ENCODE measurements around the gene C4BPA.

C4BPA gene

DNA sequence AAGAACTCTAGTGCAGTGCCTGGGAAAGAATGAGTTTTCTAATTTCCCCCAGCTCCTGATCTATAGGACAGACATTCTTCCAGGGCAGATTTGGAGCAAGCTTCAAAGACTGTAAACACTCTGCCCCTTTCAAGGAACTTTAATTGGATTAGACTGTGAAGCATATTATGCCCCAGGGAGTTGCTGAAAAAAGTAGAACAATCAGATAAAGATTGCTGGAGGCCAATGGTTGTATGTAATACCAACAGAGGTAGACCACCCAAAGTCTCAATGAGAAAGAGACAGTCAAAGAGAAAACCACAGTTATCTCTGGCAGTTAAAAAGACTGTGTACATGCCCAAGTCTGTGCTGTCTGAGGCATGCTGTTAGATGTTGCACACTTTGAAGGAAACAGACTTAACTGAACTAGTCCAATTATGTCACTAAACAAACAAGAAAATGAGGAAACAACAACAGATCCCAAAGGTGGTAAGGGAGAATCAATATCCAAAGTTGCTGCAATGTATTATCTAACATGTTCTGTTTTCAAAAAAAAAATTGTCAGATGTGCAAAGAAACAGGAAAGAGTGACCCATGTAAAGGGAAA, 24.4 kb downstream of the C4BPA start:
- no peak for DNase-seq

DNA sequence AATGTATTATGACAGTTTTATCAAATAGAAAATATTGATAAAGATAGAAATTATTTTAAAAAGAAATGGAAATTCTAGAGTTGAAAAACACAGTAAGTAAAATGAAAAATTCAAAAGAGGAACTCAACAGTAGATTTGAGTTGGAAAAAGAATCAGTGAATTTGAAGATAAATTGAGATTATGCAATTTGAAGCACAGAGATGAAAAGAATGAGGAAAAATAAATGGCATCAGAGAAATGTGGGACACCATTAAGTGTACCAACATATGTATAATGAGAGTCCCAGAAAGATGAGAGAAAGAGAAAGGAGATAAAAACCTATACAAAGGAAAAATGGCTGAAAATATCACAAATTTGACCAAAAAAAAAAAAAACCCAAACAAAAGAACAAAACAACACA, 25.0 kb downstream of the C4BPA start:
- DNase-seq = no peak

DNA sequence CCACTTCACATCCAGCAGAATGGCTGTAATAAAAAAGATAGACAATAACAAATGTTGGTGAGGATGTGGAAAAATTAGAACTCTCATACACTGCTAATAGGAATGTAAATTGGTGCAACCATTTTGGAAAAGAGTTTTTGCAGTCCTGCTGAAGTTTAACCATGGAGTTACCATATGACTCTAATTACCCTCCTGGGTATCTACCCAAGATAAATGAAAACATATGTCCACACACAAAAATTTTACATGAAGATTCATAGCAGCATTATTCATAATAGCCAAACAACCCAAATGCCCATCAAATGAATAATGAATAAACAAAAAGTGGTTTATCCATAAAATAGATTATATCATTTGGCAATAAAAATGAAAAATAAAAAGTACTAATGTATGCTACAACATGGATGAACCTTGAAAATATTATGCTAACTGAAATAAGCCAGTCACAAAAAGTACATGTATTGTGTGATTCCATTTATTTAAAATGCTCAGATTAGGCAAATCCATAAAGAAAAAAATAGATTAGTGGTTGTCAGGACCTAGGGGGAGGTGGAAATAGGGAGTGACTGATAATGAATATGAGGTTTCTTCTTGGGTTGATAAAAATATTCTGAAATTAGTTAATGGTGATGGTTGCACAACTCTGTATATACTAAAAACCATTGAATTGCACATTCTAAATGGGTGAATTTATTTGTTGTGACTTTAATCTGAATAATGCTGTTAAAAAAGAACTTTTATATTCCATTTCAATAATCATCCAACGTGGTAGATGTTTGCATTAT, 26.4 kb downstream of the C4BPA start:
- no peak for DNase-seq

DNA sequence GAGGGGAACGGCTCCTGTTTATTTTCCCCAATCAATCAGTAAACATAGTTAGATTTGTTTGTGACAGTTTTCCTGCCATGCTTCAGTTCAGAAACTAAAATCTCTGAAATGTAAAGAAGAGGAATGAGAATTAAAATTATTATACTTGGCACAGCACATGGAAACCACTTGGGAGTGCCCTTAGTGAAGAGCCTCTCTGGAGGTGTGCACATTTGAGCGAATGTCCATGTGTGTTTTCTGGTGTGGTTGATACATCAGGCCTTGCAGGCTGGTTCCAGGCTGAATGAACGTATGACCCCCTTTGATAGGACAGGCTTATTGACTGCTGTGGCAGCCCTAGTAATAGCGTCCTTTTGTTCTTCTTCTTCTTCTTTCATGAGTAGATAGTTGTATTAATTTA, 27.1 kb downstream of the C4BPA start:
- no peak for DNase-seq

DNA sequence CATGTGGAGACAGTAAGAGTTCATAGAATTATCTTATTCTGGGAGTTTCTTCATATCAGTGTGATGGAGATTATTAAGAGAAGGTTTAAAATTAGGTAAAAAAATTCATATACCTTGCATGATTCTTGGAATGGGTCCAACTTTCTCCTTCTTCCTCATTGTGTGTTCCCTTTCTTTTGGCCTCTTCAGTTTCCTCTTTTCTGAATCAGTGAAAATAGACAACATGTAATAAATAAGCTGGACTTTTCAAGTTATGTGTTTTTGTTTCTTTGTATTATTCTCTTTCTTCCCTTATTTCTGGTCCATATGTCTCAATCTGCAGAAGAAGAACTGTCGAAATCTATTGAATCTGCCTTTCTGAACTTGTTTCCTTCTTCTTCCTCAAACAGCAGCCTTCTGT, 30.5 kb downstream of the C4BPA start:
- no peak for DNase-seq

DNA sequence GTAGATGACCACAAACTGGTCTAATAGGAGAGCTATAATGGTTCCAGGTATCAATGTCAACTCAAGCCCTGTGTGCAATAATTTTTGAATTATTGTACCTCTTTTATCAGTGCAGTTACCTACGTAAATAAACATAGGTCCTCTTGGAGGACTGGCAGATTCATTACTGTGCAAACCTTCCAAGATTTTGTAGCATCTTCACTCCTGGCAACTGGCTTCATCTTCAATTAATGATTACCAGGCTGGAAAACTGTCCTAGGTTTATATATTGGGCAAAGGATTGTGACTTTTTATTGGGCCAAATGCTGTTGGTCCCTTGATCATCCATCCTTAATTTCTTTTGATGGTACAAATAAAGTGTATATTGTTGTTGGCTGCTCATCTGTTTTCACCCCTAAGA, 35.6 kb downstream of the C4BPA start:
- DNase-seq = no peak

DNA sequence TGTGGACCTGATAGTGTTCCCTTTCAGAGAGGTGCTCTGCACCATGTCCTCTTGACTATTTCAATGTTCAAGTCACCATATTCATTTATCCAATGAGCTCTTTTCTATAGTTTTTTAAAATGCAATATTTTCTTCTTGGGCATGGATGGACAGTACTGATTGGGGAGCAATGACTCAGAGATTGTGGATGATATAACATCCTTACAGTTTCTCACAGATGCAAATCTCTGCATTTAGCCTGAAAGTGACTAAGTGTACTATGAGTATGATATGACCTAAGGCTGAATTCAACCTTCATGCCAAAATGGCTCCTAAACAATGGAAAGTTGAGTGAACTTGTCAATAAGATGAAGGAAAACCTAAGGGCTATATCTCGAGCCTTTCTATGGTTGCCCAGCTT, 36.5 kb downstream of the C4BPA start:
- DNase-seq = no peak

DNA sequence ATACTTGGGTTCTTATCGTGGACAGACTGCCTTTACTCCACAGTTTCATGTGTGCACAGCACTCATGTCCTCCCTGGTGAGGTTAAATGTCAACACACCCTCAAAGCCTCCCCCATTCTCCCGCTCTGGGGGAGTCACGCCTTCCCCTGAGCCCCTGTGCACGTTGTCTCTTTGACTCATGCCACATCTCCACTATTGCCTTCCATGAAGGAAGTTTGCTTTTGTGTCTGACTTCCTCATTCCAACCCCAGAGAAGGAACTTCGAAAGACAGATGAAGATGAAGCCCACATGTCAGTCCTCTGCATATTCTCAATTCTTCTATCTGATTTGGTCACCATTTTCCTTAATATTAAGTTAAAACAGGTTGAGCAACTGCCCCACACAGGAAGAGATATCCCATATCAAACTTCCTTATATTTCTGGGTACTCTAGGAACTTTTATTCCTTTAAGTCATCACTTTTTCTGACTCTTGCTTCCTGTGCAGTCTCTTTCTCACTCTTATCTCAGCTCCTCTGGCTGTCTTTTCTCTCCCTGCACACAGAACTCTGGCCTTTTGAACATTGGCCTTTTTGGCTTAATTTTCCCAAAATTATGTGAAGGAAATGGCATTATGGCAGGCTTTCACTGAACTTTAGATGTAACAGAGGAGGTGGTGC, 41.5 kb downstream of the C4BPA start:
- DNase-seq = no peak

DNA sequence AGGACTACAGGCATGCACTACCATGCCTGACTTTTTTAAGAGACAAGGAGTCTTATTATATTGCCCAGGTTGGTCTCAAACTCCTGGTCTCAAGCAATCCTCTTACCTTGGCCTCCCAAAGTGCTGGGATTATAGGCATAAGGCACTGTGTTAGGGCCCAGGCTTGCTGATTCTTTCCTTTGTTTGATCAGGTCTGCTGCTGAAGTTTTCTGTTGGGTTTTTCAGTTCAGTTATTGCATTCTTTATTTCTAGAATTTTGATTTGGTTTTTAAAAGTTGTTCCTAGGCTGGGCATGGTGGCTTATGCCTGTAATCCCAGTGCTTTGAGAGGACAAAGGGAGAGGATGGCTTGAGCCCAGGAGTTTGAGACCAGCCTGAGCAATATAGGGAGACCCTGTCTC, 47.9 kb downstream of the C4BPA start:
- no peak for DNase-seq

DNA sequence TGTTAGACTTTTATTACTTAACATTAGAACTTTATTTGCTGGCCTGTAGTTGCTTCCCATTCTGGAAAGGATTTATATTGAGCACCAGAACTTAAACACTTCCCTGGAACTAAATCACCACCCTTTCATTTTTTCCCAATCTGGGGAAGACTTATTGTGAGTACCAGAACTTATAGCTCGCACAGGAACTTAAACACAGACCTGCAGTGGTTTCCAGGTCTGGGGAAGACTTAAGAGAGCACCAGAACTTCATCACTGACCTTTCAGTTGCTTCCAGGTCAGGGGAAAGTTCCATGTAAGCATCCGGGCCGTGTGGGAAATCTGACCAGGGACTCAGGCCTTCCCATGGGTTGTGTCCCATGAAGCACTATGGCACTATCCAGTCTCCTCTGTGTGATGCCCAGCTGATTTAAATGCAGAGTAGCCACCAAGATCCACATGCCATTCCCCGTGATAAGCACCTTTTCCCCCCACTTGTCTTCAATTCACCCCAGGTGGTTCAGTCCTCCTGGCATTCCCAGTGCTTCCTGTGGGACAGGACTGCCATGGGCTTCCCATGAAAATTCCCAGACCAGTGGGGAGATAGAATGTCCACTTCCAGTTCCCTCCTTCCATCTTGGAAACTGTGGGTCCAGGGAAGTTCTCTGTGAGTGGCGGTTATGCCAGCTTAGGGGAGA, 48.9 kb downstream of the C4BPA start:
- DNase-seq = peak in 1 of 2 experiments; percentile 58

DNA sequence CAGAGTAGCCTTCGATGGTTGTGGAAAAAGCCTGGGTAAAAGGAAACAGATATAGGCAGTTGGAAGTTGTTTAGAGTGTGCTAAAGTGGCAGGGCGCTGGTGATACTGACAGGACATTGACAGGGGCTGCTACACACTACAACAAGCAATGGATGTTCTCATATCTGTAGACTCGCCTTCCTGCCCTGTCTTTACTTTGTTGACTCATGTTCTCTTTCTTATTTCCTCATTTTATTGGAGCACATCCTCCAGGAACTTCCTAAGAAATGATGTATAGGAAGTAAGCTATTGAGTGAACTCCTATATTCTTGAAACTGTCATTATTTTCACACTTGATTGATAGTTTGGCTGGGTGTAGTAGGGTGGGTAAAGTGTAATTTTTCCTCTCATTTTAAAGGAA, 51.0 kb downstream of the C4BPA start:
- no peak for DNase-seq

DNA sequence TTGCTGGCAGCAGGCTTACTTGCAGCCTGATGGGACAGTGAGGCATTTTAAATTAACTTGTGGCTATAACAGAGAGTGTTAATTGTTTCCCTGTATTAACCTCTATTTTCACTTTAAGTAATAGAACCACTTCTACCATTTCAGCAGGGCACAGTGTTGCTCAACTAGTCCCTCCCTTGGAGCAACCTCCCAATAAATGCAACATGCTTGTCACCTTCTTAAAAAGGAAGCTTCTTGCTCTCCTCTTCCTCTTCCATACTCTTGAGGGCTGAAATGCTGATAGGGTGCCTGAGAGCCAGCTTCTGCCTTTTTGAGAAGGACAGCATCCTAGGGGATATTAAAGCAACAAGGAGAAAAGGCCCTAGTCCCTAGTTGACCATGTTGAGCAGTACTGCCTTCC, 52.1 kb downstream of the C4BPA start:
- no peak for DNase-seq

DNA sequence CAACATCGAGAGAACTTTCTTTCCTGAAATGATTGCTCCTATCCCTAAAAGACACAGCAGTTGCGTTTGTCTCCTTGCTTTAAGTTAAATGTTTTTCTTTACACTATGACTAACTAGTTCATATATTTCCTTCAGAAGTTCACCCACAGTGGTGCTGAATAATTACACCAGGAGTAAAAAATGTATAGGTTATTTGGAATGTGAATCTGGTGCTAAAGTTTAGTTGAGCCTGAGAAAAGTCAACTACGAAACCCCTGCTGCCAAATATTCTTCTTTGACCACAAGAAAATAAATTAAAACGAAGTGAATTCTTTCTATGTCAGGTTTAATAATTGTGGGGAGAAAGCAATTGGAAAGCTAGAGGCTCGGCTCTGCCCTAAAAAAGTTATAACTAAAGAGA, 52.8 kb downstream of the C4BPA start:
- no peak for DNase-seq

DNA sequence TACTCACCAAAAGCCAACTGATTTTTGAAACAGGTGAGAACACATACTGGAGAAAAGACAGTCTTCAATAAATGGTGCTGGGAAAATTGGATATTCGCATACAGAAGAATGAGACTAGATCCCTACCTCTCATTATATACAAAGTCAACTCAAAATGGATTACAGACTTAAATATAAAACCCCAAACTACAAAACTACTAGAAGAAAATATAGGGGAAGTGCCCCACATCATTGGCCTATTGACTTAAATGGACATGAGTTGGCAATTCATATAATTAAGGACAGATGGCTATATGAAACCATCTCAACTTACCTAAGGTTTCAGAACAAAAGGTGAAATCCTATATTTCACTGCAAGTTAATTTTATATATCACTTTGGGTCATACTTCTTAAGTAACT, 60.1 kb downstream of the C4BPA start:
- DNase-seq = no peak

DNA sequence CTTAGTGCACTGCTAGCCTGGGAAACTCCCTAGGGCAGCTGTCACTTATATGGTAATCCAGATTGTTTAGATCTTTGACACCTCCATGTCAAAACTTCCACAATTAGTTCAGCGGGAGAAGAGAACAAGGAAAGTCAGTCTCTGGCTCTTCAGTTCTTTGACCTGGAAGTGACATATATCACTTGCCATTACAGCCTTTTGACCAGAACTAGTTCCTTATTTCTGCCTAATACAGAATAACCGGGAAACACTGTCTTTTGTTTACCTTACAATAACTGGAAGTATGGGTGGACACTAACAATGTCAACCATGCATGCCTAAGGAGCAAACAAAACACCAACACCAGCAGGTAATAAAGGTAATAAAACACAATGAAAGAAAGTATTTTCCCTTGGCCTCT, 68.3 kb downstream of the C4BPA start:
- no peak for DNase-seq

DNA sequence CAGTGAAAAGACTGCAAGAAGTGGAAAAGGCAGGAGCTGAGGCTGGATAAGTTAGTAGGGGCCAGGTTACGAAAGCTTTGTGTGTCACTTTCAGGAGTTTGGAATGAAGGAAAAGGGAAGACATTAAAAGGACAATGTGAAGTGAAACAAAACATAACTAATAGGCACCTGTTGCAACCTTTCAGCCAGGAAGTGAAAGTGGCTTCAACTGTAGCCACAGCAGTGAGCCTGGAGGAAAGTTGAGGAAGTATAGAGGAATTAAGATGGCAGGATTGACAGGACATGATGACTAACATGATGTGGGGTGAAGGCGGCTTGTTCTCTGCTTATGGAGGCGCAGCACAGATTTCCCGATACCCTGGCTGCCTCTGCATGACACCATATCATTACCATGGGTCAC, 68.9 kb downstream of the C4BPA start:
- DNase-seq = no peak

DNA sequence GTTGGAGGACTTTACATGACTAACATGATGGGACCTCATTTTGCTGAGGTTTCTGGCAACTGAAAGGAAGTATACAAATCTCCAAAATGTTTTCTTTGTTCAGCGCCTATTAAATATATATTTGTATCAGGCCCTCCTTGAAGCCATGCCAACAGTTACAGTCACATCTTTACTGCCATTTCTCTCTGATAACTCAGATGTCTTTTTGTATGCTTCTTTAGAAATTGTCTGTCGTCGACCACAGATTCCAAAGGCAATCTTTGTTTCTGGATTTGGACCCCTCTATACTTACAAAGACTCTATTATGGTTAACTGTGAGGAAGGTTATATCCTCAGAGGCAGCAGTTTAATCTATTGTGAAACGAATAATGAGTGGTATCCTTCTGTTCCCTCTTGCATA, 69.4 kb downstream of the C4BPA start:
- DNase-seq = no peak

DNA sequence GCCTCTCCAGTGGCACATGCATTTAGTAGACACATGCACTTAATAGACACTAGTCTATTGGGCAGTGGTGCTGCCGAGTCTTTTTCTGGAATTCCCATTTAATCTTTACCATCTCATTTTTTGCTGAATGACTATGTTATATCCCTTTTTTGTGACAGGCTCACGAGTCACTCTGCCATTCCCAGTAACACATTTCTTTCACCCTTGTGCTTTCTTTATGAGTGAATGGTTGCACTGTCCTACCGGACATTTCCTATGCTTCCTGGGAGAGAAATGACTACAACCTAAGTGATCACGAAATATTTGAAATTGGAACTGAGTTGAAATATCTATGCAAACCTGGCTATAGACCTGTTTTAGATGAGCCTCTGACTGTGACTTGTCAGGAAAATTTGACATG, 70.9 kb downstream of the C4BPA start:
- DNase-seq = no peak

DNA sequence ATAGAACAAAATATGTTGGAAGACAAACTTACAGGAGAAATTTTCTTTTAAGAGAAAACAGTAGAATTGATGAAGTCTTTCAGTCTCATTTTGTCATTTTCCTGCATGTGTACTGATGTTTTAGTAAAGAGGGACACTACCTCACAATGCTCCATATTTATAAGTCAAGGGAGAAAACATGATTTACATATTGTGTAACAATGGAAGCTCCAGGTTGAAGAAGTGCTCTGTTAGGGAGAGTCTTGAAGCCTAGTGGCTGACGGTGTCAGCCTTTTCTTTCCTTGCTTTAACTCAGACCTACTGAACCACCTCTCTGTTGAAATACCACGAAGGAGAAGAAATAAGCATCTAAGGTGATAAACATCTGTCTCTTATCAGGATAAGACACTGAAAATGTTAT, 75.0 kb downstream of the C4BPA start:
- no peak for DNase-seq

DNA sequence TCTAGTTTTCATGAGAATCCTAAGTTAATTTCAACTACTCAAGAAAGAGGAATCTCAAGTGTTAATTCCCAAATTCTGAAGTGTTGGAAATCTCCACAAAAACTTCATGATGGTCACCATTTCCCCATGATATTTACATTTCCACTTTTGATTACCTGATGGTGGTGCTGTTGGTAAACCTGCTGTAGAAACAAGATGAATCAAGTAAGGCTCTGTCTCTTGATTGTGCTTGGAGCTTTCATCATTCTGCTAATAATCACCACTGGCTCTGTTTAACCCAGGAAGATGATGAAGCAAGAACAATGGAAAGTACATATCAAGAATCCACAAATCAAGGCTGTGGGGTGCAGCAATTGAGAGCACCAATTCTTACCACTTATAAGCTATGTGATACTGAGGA, 77.8 kb downstream of the C4BPA start:
- DNase-seq = no peak

DNA sequence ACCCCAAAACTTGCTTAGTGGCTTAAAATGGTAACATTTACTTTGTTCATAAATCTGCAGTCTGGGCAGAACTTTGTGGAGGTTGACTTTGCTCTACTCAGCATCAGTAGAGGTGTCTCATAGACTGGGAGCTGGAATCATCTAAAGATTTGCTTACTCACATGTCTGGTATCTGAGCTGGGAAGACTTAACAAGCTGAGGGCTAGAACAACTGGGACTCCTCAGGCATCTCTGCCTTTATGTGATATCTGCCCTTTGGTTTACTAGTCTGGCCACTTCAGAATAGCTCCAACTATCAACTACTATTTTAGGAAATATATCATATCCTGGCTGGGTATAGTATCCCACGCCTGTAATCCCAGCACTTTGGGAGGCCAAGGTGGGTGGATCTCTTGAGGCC, 82.5 kb downstream of the C4BPA start:
- DNase-seq = no peak

DNA sequence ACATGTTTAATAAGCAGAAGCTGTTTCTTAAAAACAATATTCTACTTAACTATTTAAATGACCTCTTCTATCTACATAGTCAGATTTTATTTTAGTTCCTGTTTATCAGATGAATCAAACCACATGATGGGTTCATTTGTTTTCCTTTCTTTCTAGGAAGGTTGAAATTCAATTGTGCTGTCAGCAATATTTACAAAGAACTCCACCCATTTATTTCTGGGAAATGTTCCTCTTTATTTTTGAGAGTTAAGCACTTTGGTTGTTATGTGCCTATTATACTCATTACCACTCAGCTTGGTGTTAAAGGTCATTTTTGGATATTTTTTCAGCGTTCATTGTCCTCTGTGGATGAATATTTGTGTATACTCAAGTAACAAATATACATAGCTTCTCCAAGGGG, 84.9 kb downstream of the C4BPA start:
- no peak for DNase-seq

DNA sequence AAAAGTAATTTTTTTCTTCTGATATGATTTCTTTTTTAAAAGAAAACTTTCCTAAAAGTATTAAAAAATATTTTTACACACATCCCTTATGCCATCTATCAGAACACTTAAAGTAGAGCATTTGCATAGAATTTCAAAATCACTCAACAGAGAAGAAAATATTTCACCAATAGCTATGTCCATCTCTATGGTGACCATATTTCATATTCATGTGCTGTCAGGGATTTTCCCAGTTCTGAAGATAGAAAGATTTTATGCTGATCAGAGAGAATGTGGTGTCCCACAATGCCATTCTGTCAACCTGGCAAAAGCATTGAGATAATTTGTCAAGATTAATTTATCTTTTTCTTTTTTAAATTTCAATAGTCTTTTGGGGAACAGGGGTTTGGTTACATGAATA, 87.0 kb downstream of the C4BPA start:
- DNase-seq = no peak

DNA sequence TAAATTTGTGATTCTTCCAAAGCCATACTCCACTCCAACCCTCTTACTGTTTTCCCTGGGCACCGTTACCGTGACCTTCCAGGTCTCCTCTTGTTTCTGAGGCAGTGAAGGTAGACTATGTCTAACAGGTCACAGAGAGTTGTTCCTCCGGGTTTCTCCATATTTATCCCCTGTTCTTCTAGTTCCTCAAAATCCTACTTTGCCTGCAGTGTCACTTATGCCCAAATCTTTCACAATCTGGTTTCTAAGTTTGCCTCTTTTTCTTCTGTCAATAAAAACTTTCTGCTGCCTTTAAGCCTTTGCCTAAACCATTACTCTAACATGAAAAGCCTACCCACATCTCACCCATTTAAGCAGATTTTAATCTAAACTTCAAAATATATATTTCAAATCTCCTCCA, 87.7 kb downstream of the C4BPA start:
- DNase-seq = no peak

All from NCI-H446 (cell line).